ENCODE data around the gene CERKL.
A peak's percentile ranks its signal among the peaks of the same experiment; 100 is the strongest.
"Not testable (repeated sequence)": the region's sequence is repeated elsewhere in the genome, so short reads cannot be mapped to it uniquely, and the experiment has no call there.

Gene CERKL

DNA sequence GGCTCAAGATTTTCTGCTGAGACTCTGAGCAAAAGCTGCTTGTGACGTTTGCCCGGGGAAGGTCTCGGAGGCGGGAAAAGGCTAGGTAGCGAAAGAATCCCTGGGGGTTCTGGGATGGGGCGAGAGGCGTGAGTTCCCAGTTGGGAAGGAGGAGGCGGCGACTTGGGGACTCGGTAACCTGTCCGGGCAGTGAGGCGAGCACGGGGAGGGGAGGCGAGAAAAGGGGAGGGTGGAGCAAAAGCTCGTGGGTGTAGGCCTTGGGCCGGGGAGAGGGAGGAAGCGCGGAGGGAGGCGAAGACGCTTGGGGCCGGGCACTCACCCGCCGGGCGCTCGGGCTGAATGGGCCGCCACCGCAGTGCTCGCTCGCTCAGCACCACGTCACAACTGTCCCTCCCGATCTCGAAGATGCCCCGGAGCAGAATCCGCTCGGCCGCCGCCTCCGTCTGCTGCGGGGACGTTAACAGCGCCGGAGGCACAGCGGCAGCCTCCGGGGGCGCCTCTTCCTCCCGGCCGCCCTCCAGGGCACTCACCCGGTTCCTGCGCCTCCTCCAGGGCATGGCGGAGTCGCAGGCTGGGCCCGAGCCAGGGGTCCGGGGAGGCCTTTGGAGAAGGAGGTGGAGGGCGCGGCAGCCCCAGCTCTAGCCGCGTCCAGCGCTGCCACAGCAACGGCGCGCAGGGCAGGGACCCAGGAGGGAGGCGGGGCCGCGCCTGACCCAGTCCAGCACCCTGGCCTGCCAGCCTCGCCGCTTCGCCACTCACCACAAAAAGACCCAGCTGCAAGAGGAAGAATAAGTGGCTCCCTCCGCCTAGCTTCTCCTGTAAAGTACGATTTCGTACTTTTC lies at the start of gene CERKL:
TSS of gene CERKL (minus strand) at position 656 of the 842 bp plus-strand sequence. CDS start at position 557, 99 bp downstream.
- no peak for DNase-seq

DNA sequence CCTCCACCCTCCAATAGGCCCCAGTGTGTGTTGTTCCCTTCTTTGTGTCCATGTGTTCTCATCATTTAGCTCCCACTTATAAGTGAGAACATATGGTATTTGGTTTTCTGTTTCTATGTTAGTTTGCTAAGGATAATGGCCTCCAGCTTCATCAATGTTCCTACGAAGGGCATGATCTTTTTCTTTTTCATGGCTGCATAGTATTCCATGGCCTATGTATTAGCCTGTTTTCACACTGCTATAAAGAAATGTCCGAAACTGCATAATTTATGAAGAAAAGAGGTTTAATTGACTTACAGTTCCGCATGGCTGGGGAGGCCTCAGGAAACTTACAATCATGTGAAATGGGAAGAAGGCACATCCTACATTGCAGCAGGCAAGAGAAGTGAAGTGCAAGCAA lies 45.6 kb upstream of the CERKL start:
- DNase-seq: not testable (repeated sequence)

- DNase-seq: no peak
These were observed 41.3 kb upstream of the CERKL start for GRCh38 chr2:181698223-181698622.

GRCh38 chr2:181697571-181697970 lies 40.7 kb upstream of the CERKL start:
- peak; percentile 80 for DNase-seq

- DNase-seq: peak; percentile 56
These were observed 40.2 kb upstream of the CERKL start for GRCh38 chr2:181697126-181697525.

DNA sequence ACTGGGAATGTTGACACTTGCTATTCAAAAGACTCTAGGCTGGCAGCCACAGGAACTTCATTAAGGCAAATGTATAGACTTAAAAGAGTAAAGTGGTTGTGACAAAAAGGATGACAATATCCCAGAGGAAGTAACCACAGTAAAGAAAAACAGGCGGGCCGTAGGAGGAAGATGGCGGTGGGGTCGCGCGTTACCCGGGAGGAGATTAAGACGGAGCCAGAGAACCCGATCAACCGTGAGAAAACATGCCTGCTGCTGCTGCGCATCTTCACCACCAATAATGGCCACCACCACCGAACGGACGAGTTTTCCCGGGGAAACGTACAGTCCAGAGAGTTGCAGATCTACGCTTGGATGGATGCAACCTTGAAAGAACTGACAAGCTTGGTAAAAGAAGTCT lies 37.4 kb upstream of the CERKL start:
- no peak for DNase-seq

GRCh38 chr2:181690860-181691259 lies 34.0 kb upstream of the CERKL start:
- DNase-seq: no peak

DNA sequence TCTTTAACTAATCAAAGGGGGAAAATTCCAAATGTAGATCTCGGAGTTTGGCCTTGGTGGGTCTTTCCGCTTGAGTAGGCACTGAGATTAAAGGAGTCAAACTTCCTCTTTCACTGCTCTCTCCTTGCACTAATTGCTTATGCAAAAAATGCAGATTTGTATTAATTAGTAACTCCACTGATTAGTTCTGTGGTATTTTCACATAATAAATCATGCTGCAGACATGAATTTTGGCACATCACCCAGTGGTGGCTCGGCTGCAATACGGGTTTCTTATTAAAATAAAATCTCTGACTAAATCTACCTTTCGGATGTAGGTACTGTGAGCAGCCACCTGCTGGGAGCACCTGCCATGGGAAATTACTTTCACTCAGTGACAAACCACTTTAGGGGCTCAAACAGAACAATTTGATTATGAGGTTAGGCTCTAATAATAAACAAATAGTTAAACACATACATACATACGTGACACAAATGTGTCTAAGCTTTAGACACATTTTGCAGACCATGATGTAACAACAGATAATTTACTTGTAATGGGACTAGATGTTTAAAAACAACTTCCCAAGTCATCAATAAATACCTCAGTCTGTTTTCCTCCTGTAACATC lies 29.8 kb upstream of the CERKL start:
- DNase-seq: no peak

DNA sequence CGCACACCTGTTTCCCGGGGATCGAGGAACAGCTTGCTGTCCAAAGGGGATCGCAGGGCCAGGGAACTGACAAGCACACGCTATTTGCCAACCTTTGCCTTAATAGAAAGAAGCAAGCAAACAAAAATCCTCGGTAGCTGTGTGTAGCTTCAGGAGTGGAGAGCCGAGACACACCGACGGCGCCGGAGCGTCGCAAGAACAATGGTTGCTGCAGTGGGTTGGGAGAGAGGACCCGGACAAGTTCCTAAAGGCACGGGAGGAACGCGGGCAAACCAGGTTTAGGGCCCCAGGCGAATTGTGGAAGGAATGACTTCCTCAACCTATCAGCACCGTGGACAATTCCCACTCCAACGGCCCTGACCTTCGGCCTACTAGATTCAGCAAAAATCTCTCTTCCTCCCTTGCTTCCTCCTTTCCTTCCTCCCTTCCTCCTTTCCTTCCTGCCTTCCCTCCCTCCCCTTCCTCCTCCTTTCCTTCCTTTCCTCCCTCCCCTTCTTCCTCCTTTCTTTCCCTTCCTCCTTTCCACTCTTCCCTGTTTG lies 28.3 kb upstream of the CERKL start:
- no peak for DNase-seq

GRCh38 chr2:181684454-181685149 lies 27.7 kb upstream of the CERKL start:
- DNase-seq: no peak

GRCh38 chr2:181683518-181684453 lies 26.9 kb upstream of the CERKL start:
- DNase-seq: no peak

- no peak for DNase-seq
These were observed 26.1 kb upstream of the CERKL start for GRCh38 chr2:181682795-181683517.

GRCh38 chr2:181682026-181682789 lies 25.3 kb upstream of the CERKL start:
- DNase-seq: no peak

GRCh38 chr2:181680937-181681811 lies 24.3 kb upstream of the CERKL start:
- DNase-seq: no peak

- DNase-seq: no peak
These were observed 23.4 kb upstream of the CERKL start, which contains the start of gene NEUROD1 for GRCh38 chr2:181680055-181680936. NEUROD1 (minus strand) TSS chr2:181680517; CDS start chr2:181678860, 1,657 bp downstream.

DNA sequence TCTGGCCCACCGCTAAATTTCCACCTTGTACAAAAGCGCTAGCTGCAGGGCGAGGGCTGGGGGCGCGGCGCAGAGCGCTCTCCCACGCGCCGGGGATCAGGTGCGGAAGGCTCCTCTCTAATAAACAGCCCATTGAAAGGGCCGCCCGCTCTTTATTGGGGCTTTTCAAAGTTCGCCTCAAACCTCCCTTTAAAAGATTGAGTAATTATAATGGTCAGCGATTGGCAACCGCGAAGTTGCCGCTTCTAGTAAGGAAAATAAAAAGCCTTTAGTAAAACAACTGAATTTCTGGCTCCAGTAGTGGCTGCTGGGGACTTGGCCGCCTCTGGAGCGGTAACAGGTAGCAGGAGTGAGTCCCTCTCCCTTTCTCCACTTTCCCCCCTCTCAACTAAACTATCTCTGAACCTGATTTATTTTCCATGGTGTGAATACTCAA lies 22.7 kb upstream of the CERKL start:
- no peak for DNase-seq

- DNase-seq: no peak
These were observed 22.1 kb upstream of the CERKL start for GRCh38 chr2:181678861-181679543.
